Osteoblast (primary cell): ENCODE measurements around the gene CCDC8. TPM values are rescaled to one million over a fixed set of nuclear protein-coding genes. Genes with fewer than 3 reads are reported as not detected.
"Not testable (repeated sequence)": the region's sequence is repeated elsewhere in the genome, so short reads cannot be mapped to it uniquely, and the experiment has no call there.

Source experiments
- DNase-seq: peaks from one replicate; pipeline ENCODE4 v3.0.0; 2011; ENCODE audit warnings: low spot score, mixed read lengths; ENCODE audit not compliant: insufficient read length; ENCODE audit errors: missing footprints
- H2AFZ ChIP-seq: 2 replicates; pipeline ENCODE4 v1.6.0; 2011; ENCODE audit warnings: mild to moderate bottlenecking, low read length
- H3K27ac ChIP-seq: 2 replicates; pipeline ENCODE4 v1.5.1; 2011; ENCODE audit warnings: mild to moderate bottlenecking, low read depth, low read length, moderate library complexity
- H3K27me3 ChIP-seq: 2 replicates; pipeline ENCODE4 v1.6.0; 2012; ENCODE audit warnings: mild to moderate bottlenecking, control low read depth, inconsistent platforms, low read length, moderate library complexity; ENCODE audit not compliant: insufficient read depth
- H3K36me3 ChIP-seq: 2 replicates; pipeline ENCODE4 v1.5.1; 2011; ENCODE audit warnings: mild to moderate bottlenecking, low read length, control low read depth, moderate library complexity; ENCODE audit not compliant: insufficient read depth
- H3K4me1 ChIP-seq: 2 replicates; pipeline ENCODE4 v1.5.1; 2011; ENCODE audit warnings: mild to moderate bottlenecking, low read length, control low read depth, moderate library complexity; ENCODE audit not compliant: insufficient read depth
- H3K4me2 ChIP-seq: 2 replicates; pipeline ENCODE4 v1.6.0; 2011; ENCODE audit warnings: mild to moderate bottlenecking, low read length; ENCODE audit not compliant: insufficient read depth
- H3K4me3 ChIP-seq: fragments of 200-600 bp; sonication (generic); 3 replicates; pipeline ENCODE4 v1.5.1; 2012; ENCODE audit warnings: mild to moderate bottlenecking, low read length, inconsistent platforms; ENCODE audit not compliant: insufficient read depth
- H3K79me2 ChIP-seq: 2 replicates; pipeline ENCODE4 v1.6.0; 2012; ENCODE audit warnings: mild to moderate bottlenecking, low read length, control low read depth, inconsistent platforms; ENCODE audit not compliant: insufficient read depth
- H3K9me3 ChIP-seq: 2 replicates; pipeline ENCODE4 v1.5.1; 2011; ENCODE audit warnings: low read depth, low read length, control low read depth
- H4K20me1 ChIP-seq: 2 replicates; pipeline ENCODE4 v1.6.0; 2012; ENCODE audit warnings: mild to moderate bottlenecking, low read length, control low read depth; ENCODE audit not compliant: insufficient read depth
- total RNA-seq: library from RNA; depleted of rRNA; stranded (reverse); fragments of >200 nt; gene quantifications from 2 replicates; pipeline ENCODE4 v1.2.3, GENCODE V29; 2012
- TF ChIP-seq, protein P1 (sequence below): IDR thresholded peaks from 2 replicates; pipeline ENCODE4 v1.5.1; 2011; ENCODE audit warnings: mild to moderate bottlenecking, low read depth, low read length, moderate library complexity; ENCODE audit errors: extremely low read depth

Gene CCDC8
- total RNA-seq, 1 donor: 17.4 TPM

DNA sequence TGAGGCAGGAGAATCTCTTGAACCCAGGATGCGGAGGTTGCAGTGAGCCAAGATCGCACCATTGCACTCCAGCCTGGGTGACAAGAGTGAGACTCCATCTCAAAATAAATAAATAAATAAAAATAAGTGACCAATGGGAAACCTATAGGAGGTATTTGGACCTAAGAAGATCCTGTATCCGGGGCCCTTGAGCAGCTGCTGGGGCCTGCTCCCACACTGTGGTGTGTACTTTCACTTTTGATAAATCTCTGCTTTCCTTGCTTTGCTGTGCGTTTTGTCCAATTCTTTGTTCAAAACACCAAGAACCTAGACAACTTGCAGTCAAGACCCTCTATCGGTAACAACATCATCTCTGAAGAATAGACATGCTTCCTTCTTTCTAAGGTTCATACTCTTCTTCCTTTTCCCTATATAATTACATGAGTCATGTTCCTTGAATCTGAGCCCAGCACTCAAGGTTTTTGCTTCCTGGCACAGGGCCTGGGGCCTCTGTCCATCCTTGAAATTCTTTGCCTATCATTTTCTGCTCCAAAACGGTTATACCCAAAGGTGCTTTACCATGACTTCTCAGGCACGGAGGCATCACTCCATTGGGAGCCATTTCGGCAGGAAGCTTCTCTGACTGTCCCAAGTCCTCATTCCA, 29.6 kb upstream of the CCDC8 start:
- H3K27ac ChIP-seq: no peak overlapping the region
- TF ChIP-seq, protein P1, sequence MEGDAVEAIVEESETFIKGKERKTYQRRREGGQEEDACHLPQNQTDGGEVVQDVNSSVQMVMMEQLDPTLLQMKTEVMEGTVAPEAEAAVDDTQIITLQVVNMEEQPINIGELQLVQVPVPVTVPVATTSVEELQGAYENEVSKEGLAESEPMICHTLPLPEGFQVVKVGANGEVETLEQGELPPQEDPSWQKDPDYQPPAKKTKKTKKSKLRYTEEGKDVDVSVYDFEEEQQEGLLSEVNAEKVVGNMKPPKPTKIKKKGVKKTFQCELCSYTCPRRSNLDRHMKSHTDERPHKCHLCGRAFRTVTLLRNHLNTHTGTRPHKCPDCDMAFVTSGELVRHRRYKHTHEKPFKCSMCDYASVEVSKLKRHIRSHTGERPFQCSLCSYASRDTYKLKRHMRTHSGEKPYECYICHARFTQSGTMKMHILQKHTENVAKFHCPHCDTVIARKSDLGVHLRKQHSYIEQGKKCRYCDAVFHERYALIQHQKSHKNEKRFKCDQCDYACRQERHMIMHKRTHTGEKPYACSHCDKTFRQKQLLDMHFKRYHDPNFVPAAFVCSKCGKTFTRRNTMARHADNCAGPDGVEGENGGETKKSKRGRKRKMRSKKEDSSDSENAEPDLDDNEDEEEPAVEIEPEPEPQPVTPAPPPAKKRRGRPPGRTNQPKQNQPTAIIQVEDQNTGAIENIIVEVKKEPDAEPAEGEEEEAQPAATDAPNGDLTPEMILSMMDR: no peak
- no peaks in the 10 kb centered on the region for H3K36me3 ChIP-seq
- DNase-seq: peak; percentile 89
- H3K27me3 ChIP-seq: no peaks in the 10 kb centered on the region
- no peak overlapping the region for H2AFZ ChIP-seq
- peak overlapping the region; percentile 33 for H3K4me2 ChIP-seq
- no peaks in the 10 kb centered on the region for H4K20me1 ChIP-seq
- no peaks in the 10 kb centered on the region for H3K79me2 ChIP-seq
- H3K4me3 ChIP-seq: no peak overlapping the region
- H3K9me3 ChIP-seq: no peaks in the 10 kb centered on the region
- H3K4me1 ChIP-seq: peaks cover 6% of the 10 kb centered on the region

DNA sequence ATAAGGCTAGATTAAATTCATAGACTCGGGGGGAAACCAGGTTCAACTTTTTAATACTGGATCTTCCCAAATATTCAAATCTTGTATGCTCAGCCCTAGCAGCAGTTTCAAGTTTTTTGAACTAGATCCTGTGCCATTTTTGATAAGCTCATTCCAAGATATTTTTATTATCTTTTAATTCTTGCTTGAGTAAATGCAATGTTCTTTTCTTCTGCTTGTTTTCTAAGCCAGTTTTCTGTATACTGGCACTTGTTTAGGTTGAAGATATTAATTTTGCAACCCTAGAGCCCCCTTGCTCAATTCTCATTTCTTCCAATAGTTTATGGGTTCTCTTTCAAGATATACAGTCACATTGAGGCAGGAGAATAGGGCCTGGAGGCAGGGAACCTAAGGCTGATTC, 28.5 kb upstream of the CCDC8 start:
- no peak overlapping the region for H3K4me2 ChIP-seq
- H3K4me1 ChIP-seq: peaks cover 6% of the 10 kb centered on the region
- no peaks in the 10 kb centered on the region for H3K9me3 ChIP-seq
- H2AFZ ChIP-seq: no peak overlapping the region
- no peaks in the 10 kb centered on the region for H3K36me3 ChIP-seq
- H3K4me3 ChIP-seq: no peak overlapping the region
- TF ChIP-seq, protein P1: no peak
- H3K27ac ChIP-seq: no peak overlapping the region
- H3K79me2 ChIP-seq: no peaks in the 10 kb centered on the region
- no peaks in the 10 kb centered on the region for H3K27me3 ChIP-seq
- no peak for DNase-seq
- no peaks in the 10 kb centered on the region for H4K20me1 ChIP-seq

DNA sequence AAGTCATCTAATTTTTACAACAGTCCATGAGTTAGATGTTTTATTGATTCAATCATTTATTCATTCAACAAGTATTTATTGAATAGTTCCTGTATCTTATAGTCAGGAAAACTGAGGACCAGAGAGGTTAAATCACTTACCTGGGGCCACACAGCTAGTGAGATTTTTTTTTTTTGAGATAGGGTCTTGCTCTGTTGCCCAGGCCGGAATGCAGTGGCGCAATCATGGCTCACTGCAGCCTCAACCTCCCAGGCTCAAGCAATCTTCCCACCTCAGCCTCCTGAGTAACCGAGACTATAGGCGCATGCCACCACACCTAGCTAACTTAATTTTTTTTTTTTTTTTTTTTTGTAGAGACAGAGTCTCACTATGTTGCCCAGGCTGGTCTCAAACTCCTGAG, 22.3 kb upstream of the CCDC8 start:
- not testable (repeated sequence) for H3K79me2 ChIP-seq, H3K27ac ChIP-seq, H3K4me1 ChIP-seq, DNase-seq, H3K36me3 ChIP-seq, H2AFZ ChIP-seq, H3K9me3 ChIP-seq, H3K4me2 ChIP-seq, H3K4me3 ChIP-seq, H4K20me1 ChIP-seq, H3K27me3 ChIP-seq

DNA sequence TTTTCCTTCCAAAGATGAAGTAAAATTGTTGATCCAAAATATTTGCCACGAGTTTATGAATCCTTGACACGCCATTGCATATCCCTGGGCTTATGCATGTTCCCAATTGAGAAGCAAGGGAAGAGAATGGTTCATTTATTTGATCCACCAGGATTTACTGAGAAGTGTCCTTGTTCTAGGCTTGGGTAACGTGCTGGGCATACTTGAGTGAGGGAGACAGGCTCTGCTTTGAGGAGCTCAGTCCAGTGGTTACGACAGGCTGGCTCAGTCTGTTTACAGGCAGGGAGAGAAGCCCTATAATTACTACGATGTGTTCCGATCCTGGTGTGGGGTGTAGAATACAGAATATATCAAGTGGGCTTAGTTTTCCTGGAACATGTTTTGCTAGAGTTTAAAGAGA, 21.6 kb upstream of the CCDC8 start:
- H3K4me1 ChIP-seq: no peaks in the 10 kb centered on the region
- H3K9me3 ChIP-seq: no peaks in the 10 kb centered on the region
- H3K27ac ChIP-seq: no peak overlapping the region
- H4K20me1 ChIP-seq: no peaks in the 10 kb centered on the region
- no peak overlapping the region for H3K4me3 ChIP-seq
- peaks cover 3% of the 10 kb centered on the region for H3K27me3 ChIP-seq
- no peaks in the 10 kb centered on the region for H3K36me3 ChIP-seq
- H2AFZ ChIP-seq: no peak overlapping the region
- no peaks in the 10 kb centered on the region for H3K79me2 ChIP-seq
- TF ChIP-seq, protein P1: no peak
- DNase-seq: peak; percentile 58
- no peak overlapping the region for H3K4me2 ChIP-seq

DNA sequence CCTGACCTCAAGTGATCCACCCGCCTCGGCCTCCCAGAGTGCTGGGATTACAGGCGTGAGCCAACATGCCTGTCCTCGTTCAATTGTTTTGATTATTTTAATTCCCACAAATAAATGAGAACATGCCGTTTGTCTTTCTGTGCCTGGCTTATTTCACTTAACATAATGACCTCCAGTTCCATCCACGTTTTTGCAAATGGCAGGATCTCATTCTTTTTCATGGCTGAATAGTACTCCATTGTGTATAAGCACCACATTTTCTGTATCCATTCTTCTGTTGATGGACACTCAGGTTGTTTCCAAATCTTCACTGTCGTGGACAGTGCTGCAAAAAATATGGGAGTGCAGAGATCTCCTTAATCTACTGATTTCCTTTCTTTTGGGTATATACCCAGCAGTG, 20.1 kb upstream of the CCDC8 start:
- H3K9me3 ChIP-seq, H2AFZ ChIP-seq, H3K79me2 ChIP-seq, H3K4me1 ChIP-seq, DNase-seq, H3K27ac ChIP-seq, H4K20me1 ChIP-seq, H3K27me3 ChIP-seq, H3K4me3 ChIP-seq, H3K4me2 ChIP-seq, H3K36me3 ChIP-seq: not testable (repeated sequence)
